Measurements from ENCODE around the gene ZNF800. TPM values are rescaled to one million over a fixed set of nuclear protein-coding genes. Genes with fewer than 3 reads are reported as not detected.

Gene ZNF800
- total RNA-seq: 10 to 100 TPM; 31.7 to 60.7 (median 41.5) TPM

DNA sequence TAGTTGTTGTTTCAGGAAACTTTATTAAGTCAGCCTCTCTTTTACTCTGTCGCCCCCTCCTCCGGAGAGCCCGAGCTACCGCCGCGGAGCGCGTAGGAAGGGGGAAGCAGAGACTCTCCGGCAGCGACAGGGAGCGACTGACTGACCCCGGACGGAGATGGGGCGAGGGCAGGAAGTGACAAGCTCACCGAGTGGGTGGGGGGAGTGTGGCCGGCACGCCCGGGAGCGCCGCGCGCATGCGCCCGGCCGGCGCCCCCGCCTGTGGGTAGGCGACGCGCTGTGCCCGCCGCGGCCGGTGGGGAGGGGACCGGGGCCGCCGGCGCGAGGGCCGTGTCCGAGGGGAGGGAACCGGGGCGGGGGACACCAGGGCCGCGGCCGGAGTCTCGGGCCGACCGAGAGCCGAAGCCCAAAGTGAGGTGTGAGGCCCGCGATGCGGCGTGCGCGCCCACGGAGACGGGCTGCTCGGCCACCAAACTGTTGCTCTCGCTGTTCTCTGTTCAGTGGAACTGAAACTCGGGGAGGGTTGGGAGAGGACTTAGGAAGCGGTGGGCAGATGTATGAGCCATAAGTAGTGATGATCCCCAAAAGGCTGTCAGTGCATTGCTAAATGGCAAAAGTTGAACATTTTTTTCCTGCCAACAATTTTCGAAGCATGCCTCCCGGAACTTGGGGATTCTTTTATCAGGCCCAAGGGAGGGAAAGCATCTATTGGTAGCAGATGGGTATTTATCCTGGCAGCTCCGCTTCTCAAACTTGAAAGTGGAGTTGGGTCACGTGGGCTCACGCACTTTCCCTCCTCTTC is at the start of gene ZNF800:
ZNF800 (minus strand) TSS at position 143 of the 802 bp plus-strand sequence. CDS start 1,151 bp downstream, outside the sequence.
- in situ Hi-C loops (cut with MboI; ENCODE audit: low pct_ligation_motif_present in 1 of 4, low pct_unique_long_range_greater_than_20kb in 1 of 4, low sequenced_read_pairs in 3 of 4) (no loop called here), intact Hi-C loops (cut with DNase I; ENCODE audit: low total_unique reads) (no loop called here)
- peaks cover 14 to 33% (median 22%) of the 10 kb centered on the region in 4 donors for H3K4me1 ChIP-seq
- H3K27me3 ChIP-seq: no peaks in the 10 kb centered on the region
- H3K36me3 ChIP-seq: peaks cover 0 to 4% (median 0%) of the 10 kb centered on the region in 4 donors
- DNase-seq: peak; percentile 94
- WGBS, 2 donors (ENCODE audit: low coverage in 1 of 2): 1 to 10% methylated on average over 2 to 38 of the region's 67 CpGs
- TF ChIP-seq, protein P1, sequence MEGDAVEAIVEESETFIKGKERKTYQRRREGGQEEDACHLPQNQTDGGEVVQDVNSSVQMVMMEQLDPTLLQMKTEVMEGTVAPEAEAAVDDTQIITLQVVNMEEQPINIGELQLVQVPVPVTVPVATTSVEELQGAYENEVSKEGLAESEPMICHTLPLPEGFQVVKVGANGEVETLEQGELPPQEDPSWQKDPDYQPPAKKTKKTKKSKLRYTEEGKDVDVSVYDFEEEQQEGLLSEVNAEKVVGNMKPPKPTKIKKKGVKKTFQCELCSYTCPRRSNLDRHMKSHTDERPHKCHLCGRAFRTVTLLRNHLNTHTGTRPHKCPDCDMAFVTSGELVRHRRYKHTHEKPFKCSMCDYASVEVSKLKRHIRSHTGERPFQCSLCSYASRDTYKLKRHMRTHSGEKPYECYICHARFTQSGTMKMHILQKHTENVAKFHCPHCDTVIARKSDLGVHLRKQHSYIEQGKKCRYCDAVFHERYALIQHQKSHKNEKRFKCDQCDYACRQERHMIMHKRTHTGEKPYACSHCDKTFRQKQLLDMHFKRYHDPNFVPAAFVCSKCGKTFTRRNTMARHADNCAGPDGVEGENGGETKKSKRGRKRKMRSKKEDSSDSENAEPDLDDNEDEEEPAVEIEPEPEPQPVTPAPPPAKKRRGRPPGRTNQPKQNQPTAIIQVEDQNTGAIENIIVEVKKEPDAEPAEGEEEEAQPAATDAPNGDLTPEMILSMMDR (IDR thresholded peaks at IDR 0.05): no peak
- TF ChIP-seq POLR2A (IDR thresholded peaks at IDR 0.05): peak; percentile 97
- TF ChIP-seq POLR2AphosphoS5 (IDR thresholded peaks at IDR 0.05): peak; percentile 97 to 99 (median 99)
- H3K4me3 ChIP-seq: peak within 1 kb of the TSS; percentile 68 to 99 (median 92)
- H3K27ac ChIP-seq: peak within 1 kb of the TSS; percentile 97 to 100 (median 98)
- no peaks in the 10 kb centered on the region for H3K9me3 ChIP-seq

DNA sequence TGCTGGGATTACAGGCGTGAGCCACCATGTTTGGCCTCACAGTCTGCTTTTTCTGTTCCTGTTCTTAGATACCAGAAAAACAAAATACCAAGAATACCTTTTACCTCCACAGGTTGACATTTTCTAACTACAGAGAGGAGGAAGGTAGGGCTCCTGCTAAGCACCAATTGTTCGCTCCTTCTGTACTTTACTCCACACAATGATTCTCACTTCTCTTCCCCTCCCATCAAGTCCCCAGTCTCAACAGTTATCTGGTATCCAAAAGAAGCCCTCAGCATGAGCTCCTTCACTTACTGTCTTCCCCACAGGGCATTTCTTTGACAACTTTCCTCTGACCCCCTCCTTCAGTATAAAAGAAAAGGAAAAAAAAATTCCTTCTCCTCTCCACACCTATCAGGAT is 47.7 kb upstream of the ZNF800 start:
- in situ Hi-C loops (cut with MboI; ENCODE audit: low pct_ligation_motif_present in 1 of 4, low pct_unique_long_range_greater_than_20kb in 1 of 4, low sequenced_read_pairs in 3 of 4) (loop anchor here in 1 of 4 donors (10.0 kb wide), 1 partner anchor 95 kb away; no protein-coding TSS in a partner anchor), intact Hi-C loops (cut with DNase I; ENCODE audit: low total_unique reads) (no loop called here)

DNA sequence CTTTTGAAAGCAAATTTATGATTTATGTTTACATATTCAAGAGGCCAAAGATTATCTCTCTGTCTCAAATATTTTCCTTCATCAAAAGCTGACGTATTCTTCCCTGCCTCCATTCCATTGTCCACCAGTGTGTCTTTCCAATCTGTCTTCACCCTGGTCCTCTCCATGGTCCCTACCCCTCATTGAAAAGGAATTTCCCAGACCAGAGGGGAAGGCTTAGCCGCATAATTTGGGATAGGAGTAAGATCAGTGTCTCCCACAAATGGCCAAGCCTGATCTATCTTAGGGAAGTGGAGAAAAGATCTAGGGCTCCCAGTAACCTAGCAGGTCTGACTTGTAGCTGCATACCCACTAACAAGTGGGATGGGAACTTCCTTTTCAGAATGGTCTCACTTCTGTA is 46.3 kb upstream of the ZNF800 start:
- Histone ChIP-seq H3K4me1 (no peaks in the 10 kb centered on the region), H3K27me3 (no peaks in the 10 kb centered on the region), H3K36me3 (no peaks in the 10 kb centered on the region), H3K27ac (no peak overlapping the region), H3K4me3 (no peak overlapping the region), H3K9me3 (no peaks in the 10 kb centered on the region)
- WGBS, 2 donors (ENCODE audit: low coverage in 1 of 2): 80 to 100% methylated on average over 1 to 2 of the region's 2 CpGs
- in situ Hi-C loops (cut with MboI; ENCODE audit: low pct_ligation_motif_present in 1 of 4, low pct_unique_long_range_greater_than_20kb in 1 of 4, low sequenced_read_pairs in 3 of 4): no loop called here
- no peak for DNase-seq
- intact Hi-C loops (cut with DNase I; ENCODE audit: low total_unique reads): no loop called here
- no peak for TF ChIP-seq POLR2AphosphoS5 (IDR thresholded peaks at IDR 0.05)
- TF ChIP-seq, protein P1 (IDR thresholded peaks at IDR 0.05): no peak
- no peak for TF ChIP-seq EP300 (IDR thresholded peaks at IDR 0.05; ENCODE audit: low read depth)

More for the DNA sequence above, 47.7 kb upstream of the ZNF800 start:
- Histone ChIP-seq H3K4me1 (no peaks in the 10 kb centered on the region), H3K27me3 (no peaks in the 10 kb centered on the region), H3K9me3 (no peaks in the 10 kb centered on the region), H3K36me3 (no peaks in the 10 kb centered on the region), H3K4me3 (no peak overlapping the region), H3K27ac (no peak overlapping the region)
- 80 to 96% methylated on average over 1 to 2 of the region's 2 CpGs for WGBS, 2 donors (ENCODE audit: low coverage in 1 of 2)
- no peak for DNase-seq
- TF ChIP-seq, protein P1 (IDR thresholded peaks at IDR 0.05): no peak
- TF ChIP-seq POLR2AphosphoS5 (IDR thresholded peaks at IDR 0.05): no peak
- no peak for TF ChIP-seq POLR2A (IDR thresholded peaks at IDR 0.05)
- no peak for TF ChIP-seq EP300 (IDR thresholded peaks at IDR 0.05; ENCODE audit: low read depth)

GRCh38 chr7:127437837-127438236 is 45.3 kb upstream of the ZNF800 start:
- H3K4me1 ChIP-seq: no peaks in the 10 kb centered on the region
- no peak for DNase-seq
- H3K4me3 ChIP-seq: no peak overlapping the region
- 43% methylated on average over 2 of the region's 2 CpGs; no CpG with 5 or more reads in 1 of the 2 donors for WGBS, 2 donors (ENCODE audit: low coverage in 1 of 2)
- in situ Hi-C loops (cut with MboI; ENCODE audit: low pct_ligation_motif_present in 1 of 4, low pct_unique_long_range_greater_than_20kb in 1 of 4, low sequenced_read_pairs in 3 of 4): no loop called here
- no peak overlapping the region for H3K27ac ChIP-seq
- no peaks in the 10 kb centered on the region for H3K27me3 ChIP-seq
- H3K36me3 ChIP-seq: no peaks in the 10 kb centered on the region
- intact Hi-C loops (cut with DNase I; ENCODE audit: low total_unique reads): no loop called here
- no peaks in the 10 kb centered on the region for H3K9me3 ChIP-seq
- TF ChIP-seq, protein P1 (IDR thresholded peaks at IDR 0.05): no peak
- TF ChIP-seq POLR2AphosphoS5 (IDR thresholded peaks at IDR 0.05): no peak
- TF ChIP-seq POLR2A (IDR thresholded peaks at IDR 0.05): no peak
- TF ChIP-seq EP300 (IDR thresholded peaks at IDR 0.05; ENCODE audit: low read depth): no peak

All from transverse colon (tissue), 4 donors.